HG02759 (cell line): ENCODE measurements around the gene RXRA.

Experiments used
- ATAC-seq: cut with Tn5 transposase; IDR thresholded peaks from one replicate; pipeline ENCODE4 v1.9.1; 2021; ENCODE audit warnings: mild to moderate bottlenecking, moderate library complexity; ENCODE audit not compliant: unreplicated experiment

The RXRA gene

GRCh38 chr9:134322781-134323241 lies 3.4 kb upstream of the RXRA start:
- ATAC-seq = no peak

- ATAC-seq = no peak
Measured at GRCh38 chr9:134323741-134324358, 2.4 kb upstream of the RXRA start.

GRCh38 chr9:134324359-134325095 lies 1.7 kb upstream of the RXRA start:
- no peak for ATAC-seq

GRCh38 chr9:134325096-134325812 lies 1.0 kb upstream of the RXRA start:
- no peak for ATAC-seq

- ATAC-seq = no peak
Measured at GRCh38 chr9:134326724-134327601, 708 bp downstream of the RXRA start.

GRCh38 chr9:134327671-134328231 lies 1.5 kb downstream of the RXRA start:
- ATAC-seq = no peak

- ATAC-seq = no peak
Measured at GRCh38 chr9:134328341-134328840, 2.1 kb downstream of the RXRA start.

- ATAC-seq = no peak
Measured at GRCh38 chr9:134328841-134329575, 2.8 kb downstream of the RXRA start.

- ATAC-seq = no peak
Measured at GRCh38 chr9:134329576-134329855, 3.3 kb downstream of the RXRA start.

GRCh38 chr9:134329886-134330285 lies 3.6 kb downstream of the RXRA start:
- ATAC-seq = no peak

- ATAC-seq = no peak
Measured at GRCh38 chr9:134330590-134330989, 4.3 kb downstream of the RXRA start.

GRCh38 chr9:134331186-134332025 lies 5.2 kb downstream of the RXRA start:
- ATAC-seq = no peak

- ATAC-seq = no peak
Measured at GRCh38 chr9:134332266-134332665, 6.0 kb downstream of the RXRA start.

GRCh38 chr9:134332841-134333233 lies 6.6 kb downstream of the RXRA start:
- no peak for ATAC-seq

- ATAC-seq = no peak
Measured at GRCh38 chr9:134333234-134333873, 7.1 kb downstream of the RXRA start.

GRCh38 chr9:134333874-134334581 lies 7.8 kb downstream of the RXRA start:
- no peak for ATAC-seq

GRCh38 chr9:134335061-134335460 lies 8.8 kb downstream of the RXRA start:
- ATAC-seq = no peak
